HG03066 (cell line): ENCODE results near the gene HMOX2.

Source experiments
- ATAC-seq: cut with Tn5 transposase; IDR thresholded peaks from one replicate; pipeline ENCODE4 v1.9.1; 2021; ENCODE audit warnings: low read depth; ENCODE audit not compliant: unreplicated experiment

Gene HMOX2

GRCh38 chr16:4550591-4550990 lies 74.4 kb downstream of the HMOX2 start:
- ATAC-seq = no peak

GRCh38 chr16:4552541-4552940 lies 76.3 kb downstream of the HMOX2 start:
- ATAC-seq = no peak

GRCh38 chr16:4556112-4556511 lies 79.9 kb downstream of the HMOX2 start, which contains the start of gene C16orf96:
TSS of gene C16orf96 (plus strand) at chr16:4556340. CDS start at chr16:4556490, 150 bp downstream.
- no peak for ATAC-seq

GRCh38 chr16:4556580-4556979 lies 80.4 kb downstream of the HMOX2 start:
- no peak for ATAC-seq

- ATAC-seq = no peak
Observed at GRCh38 chr16:4557973-4558372, 81.8 kb downstream of the HMOX2 start.
